CD4-positive, alpha-beta T cell treated with Interleukin-4 for 4 hours (primary cell): Measurements from ENCODE around the gene ANKS1A.
"Not testable (repeated sequence)": the region's sequence is repeated elsewhere in the genome, so short reads cannot be mapped to it uniquely, and the experiment has no call there.

ENCODE experiments used
- DNase-seq: peaks from one replicate; pipeline ENCODE4 v3.0.0-alpha.2; 2020

Gene ANKS1A

GRCh38 chr6:34887753-34888513 lies 1.1 kb upstream of the ANKS1A start, which contains the start of gene TAF11:
TAF11 (minus strand) TSS chr6:34888042; CDS start chr6:34887957, 85 bp downstream.
- peak; percentile 89 for DNase-seq

GRCh38 chr6:34888514-34888856 lies 570 bp upstream of the ANKS1A start:
- DNase-seq = no peak

GRCh38 chr6:34890533-34890925 lies 1.5 kb downstream of the ANKS1A start:
- DNase-seq = no peak

- DNase-seq = no peak
Observed at GRCh38 chr6:34891296-34891695, 2.2 kb downstream of the ANKS1A start.

- no peak for DNase-seq
Observed at GRCh38 chr6:34894693-34895092, 5.6 kb downstream of the ANKS1A start.

GRCh38 chr6:34897130-34897529 lies 8.1 kb downstream of the ANKS1A start:
- DNase-seq = no peak

- DNase-seq = no peak
Observed at GRCh38 chr6:34897716-34898115, 8.7 kb downstream of the ANKS1A start.

GRCh38 chr6:34899748-34900147 lies 10.7 kb downstream of the ANKS1A start:
- not testable (repeated sequence) for DNase-seq

GRCh38 chr6:34900321-34901031 lies 11.4 kb downstream of the ANKS1A start:
- DNase-seq = no peak

GRCh38 chr6:34901930-34902329 lies 12.9 kb downstream of the ANKS1A start:
- no peak for DNase-seq

- DNase-seq = no peak
Observed at GRCh38 chr6:34904990-34905613, 16.0 kb downstream of the ANKS1A start.

GRCh38 chr6:34906826-34907225 lies 17.8 kb downstream of the ANKS1A start:
- no peak for DNase-seq

- DNase-seq = no peak
Observed at GRCh38 chr6:34908194-34908593, 19.1 kb downstream of the ANKS1A start.

GRCh38 chr6:34909320-34909883 lies 20.3 kb downstream of the ANKS1A start:
- DNase-seq = no peak

GRCh38 chr6:34911822-34912221 lies 22.8 kb downstream of the ANKS1A start:
- no peak for DNase-seq

- DNase-seq = peak; percentile 70
Observed at GRCh38 chr6:34912715-34913464, 23.8 kb downstream of the ANKS1A start.

- no peak for DNase-seq
Observed at GRCh38 chr6:34914358-34914757, 25.3 kb downstream of the ANKS1A start.

- no peak for DNase-seq
Observed at GRCh38 chr6:34916348-34916967, 27.4 kb downstream of the ANKS1A start.

GRCh38 chr6:34917626-34918285 lies 28.7 kb downstream of the ANKS1A start:
- no peak for DNase-seq

GRCh38 chr6:34919651-34920050 lies 30.6 kb downstream of the ANKS1A start:
- DNase-seq = no peak

- DNase-seq = no peak
Observed at GRCh38 chr6:34920097-34920496, 31.0 kb downstream of the ANKS1A start.

GRCh38 chr6:34922177-34922663 lies 33.2 kb downstream of the ANKS1A start:
- DNase-seq = no peak
